K562 (cell line): ENCODE data around the gene IMMP2L. TPM values are rescaled to one million over a fixed set of nuclear protein-coding genes. Genes with fewer than 3 reads are reported as not detected.

Source experiments
- ATAC-seq: fragments of 200-7000 bp; cut with Tn5 transposase; 3 replicates; pipeline ENCODE4 v1.9.1; 2020; ENCODE audit warnings: moderate library complexity
- BruUV-seq: library from RNA; stranded (reverse); fragments of 400-500 nt; replicated peaks from 2 replicates; lab custom pipeline; 2021; lab: Mats Ljungman, UMichigan
- CTCF ChIA-PET: fragments of 300-600 bp; formaldehyde crosslinking; extraction: SDS; loops from one replicate; lab custom pipeline; 2021; ENCODE audit warnings: low intra/inter-chr PET ratio; lab: Yijun Ruan, JAX
- POLR2A ChIA-PET: fragments of 300-600, 350-650 bp; sonication (Branson Sonifier 250); formaldehyde crosslinking; extraction: SDS; loops from one replicate; lab custom pipeline; 2021; ENCODE audit warnings: antibody characterized with exemption, inconsistent platforms; lab: Yijun Ruan, JAX
- DNase-seq, 4 experiments: peaks; one replicate each; pipeline versions ENCODE4 v3.0.0 to v3.0.0-alpha.2; 2011 to 2018; ENCODE audit warnings: low spot score in 3 of 4, mixed read lengths in 3 of 4; ENCODE audit errors: extremely low read depth in 1 of 4
- FAIRE-seq: peaks from 2 replicates; lab custom pipeline; 2011; peaks lifted over from hg19 to GRCh38; lab: Jason Lieb, UNC
- H2AFZ ChIP-seq: 2 replicates; pipeline ENCODE4 v1.6.0; 2011; ENCODE audit warnings: low read depth, low read length, control low read depth, inconsistent platforms
- H3K27ac ChIP-seq: fragments of 200-600 bp; 3 replicates; pipeline ENCODE4 v1.8.0; 2011; ENCODE audit warnings: low read depth, mild to moderate bottlenecking, control low read depth, inconsistent platforms, low read length, moderate library complexity, mixed read lengths; ENCODE audit errors: extremely low read depth
- H3K27me3 ChIP-seq, 2 experiments: fragments of 300-600 bp in 1 of 2; 2 replicates in 1 of 2; 3 replicates in 1 of 2; pipeline versions ENCODE4 v1.6.0 to v1.8.0; 2011; ENCODE audit warnings: inconsistent platforms in 2 of 2, low read length in 2 of 2, mild to moderate bottlenecking in 1 of 2, mixed read lengths in 1 of 2, moderate library complexity in 1 of 2; ENCODE audit not compliant: control insufficient read depth in 2 of 2, insufficient read depth in 2 of 2
- H3K36me3 ChIP-seq: fragments of 300-600 bp; 3 replicates; pipeline ENCODE4 v1.8.0; 2011; ENCODE audit warnings: mild to moderate bottlenecking, low read length, inconsistent platforms; ENCODE audit not compliant: control insufficient read depth, insufficient read depth
- H3K4me1 ChIP-seq, 2 experiments: fragments of 200-600 bp in 1 of 2; replicated peaks in 1 of 2; 2 replicates in 1 of 2; 3 replicates in 1 of 2; pipeline versions ENCODE4 v1.5.1 to v1.8.0; 2011; ENCODE audit warnings: inconsistent platforms in 2 of 2, low read length in 2 of 2, mild to moderate bottlenecking in 1 of 2, mixed read lengths in 1 of 2, moderate library complexity in 1 of 2; ENCODE audit not compliant: control insufficient read depth in 2 of 2, insufficient read depth in 2 of 2
- H3K4me2 ChIP-seq: 2 replicates; pipeline ENCODE4 v1.6.1; 2011; ENCODE audit warnings: low read length, control low read depth, inconsistent platforms, mixed read lengths; ENCODE audit not compliant: insufficient read depth
- H3K4me3 ChIP-seq: fragments of 200-600 bp; sonication (generic), shearing (Covaris generic); 2 replicates; pipeline ENCODE4 v1.5.1; 2016; ENCODE audit warnings: control low read depth, inconsistent platforms
- H3K79me2 ChIP-seq: fragments of 200-600 bp; 3 replicates; pipeline ENCODE4 v1.8.0; 2011; ENCODE audit warnings: low read length, inconsistent platforms; ENCODE audit not compliant: control insufficient read depth, insufficient read depth
- H3K9ac ChIP-seq, 2 experiments: 2 replicates each; pipeline versions ENCODE4 v1.6.0 to v1.6.1; 2011; ENCODE audit warnings: low read depth in 2 of 2, low read length in 2 of 2, control low read depth in 1 of 2, inconsistent platforms in 1 of 2, mild to moderate bottlenecking in 1 of 2, mixed read lengths in 1 of 2; ENCODE audit not compliant: insufficient read depth in 1 of 2
- H3K9me1 ChIP-seq: one replicate; pipeline ENCODE4 v1.6.0; 2011; ENCODE audit warnings: inconsistent platforms, mild to moderate bottlenecking, low read length, moderate library complexity; ENCODE audit not compliant: control insufficient read depth, insufficient read depth
- H3K9me3 ChIP-seq: replicated peaks from 2 replicates; pipeline ENCODE4 v1.5.1; 2011; ENCODE audit warnings: low read depth, low read length, inconsistent platforms; ENCODE audit not compliant: control insufficient read depth, insufficient read depth
- H4K20me1 ChIP-seq: replicated peaks from 2 replicates; pipeline ENCODE4 v1.6.1; 2011; ENCODE audit warnings: low read length, inconsistent platforms, mixed read lengths; ENCODE audit not compliant: control insufficient read depth, insufficient read depth
- ETV1 ChIP-seq: fragments of 450-650 bp; conservative IDR thresholded peaks from 2 replicates; pipeline ENCODE4 v1.6.1; 2016; ENCODE audit warnings: missing genetic modification characterization, control low read depth, low read depth, missing compliant biosample characterization
- HNRNPK ChIP-seq: fragments of 200-400 bp; formaldehyde crosslinking; IDR thresholded peaks from one replicate; pipeline ENCODE4 v1.6.1; 2018; ENCODE audit warnings: mild to moderate bottlenecking, low read depth, low read length; ENCODE audit not compliant: poor library complexity, severe bottlenecking
- MCM3 ChIP-seq: fragments of 450-650 bp; IDR thresholded peaks from 2 replicates; pipeline ENCODE4 v1.6.1; 2016
- POLR2H ChIP-seq: IDR thresholded peaks from 2 replicates; pipeline ENCODE4 v1.6.1; 2016; ENCODE audit warnings: missing genetic modification characterization, low read depth, mild to moderate bottlenecking, control low read depth, missing compliant biosample characterization, moderate library complexity
- SOX6 ChIP-seq: fragments of 450-650 bp; IDR thresholded peaks from 2 replicates; pipeline ENCODE4 v1.6.1; 2014; ENCODE audit warnings: mild to moderate bottlenecking
- SREBF1 ChIP-seq: fragments of 150-350 bp; IDR thresholded peaks from 2 replicates; pipeline ENCODE4 v1.6.1; 2014; ENCODE audit warnings: antibody characterized with exemption, low read depth, low read length, borderline replicate concordance
- ZNF134 ChIP-seq: fragments of 250-450 bp; sonication (Bioruptor Pico); conservative IDR thresholded peaks from 2 replicates; pipeline ENCODE4 v1.4.0; 2020
- ZNF347 ChIP-seq: fragments of 450-650 bp; formaldehyde crosslinking; IDR thresholded peaks from 2 replicates; pipeline ENCODE4 v1.4.0; 2020; ENCODE audit warnings: low read depth, mild to moderate bottlenecking, moderate library complexity
- WGBS: fragments of 100-300 bp; shearing (Covaris generic); methylation state at CpG from one replicate; pipeline ENCODE4 v1.1.6; 2016; ENCODE audit warnings: low coverage, mixed read lengths; ENCODE audit not compliant: insufficient coverage; ENCODE audit errors: missing lambda C conversion rate; 5-methylcytosine and 5-hydroxymethylcytosine counted together
- in situ Hi-C: fragments of 300-500 bp; cut with MboI; formaldehyde crosslinking; loops from 4 replicates; pipeline ENCODE4 v1.15.0; 2018; ENCODE audit warnings: inconsistent platforms, mixed read lengths
- intact Hi-C: fragments of 100-400 bp; cut with micrococcal nuclease; formaldehyde crosslinking; loops from 2 replicates; pipeline ENCODE4 v1.14.2; 2022
- polyA plus RNA-seq, 8 experiments: library from polyadenylated mRNA; depleted of rRNA in 4 of 8; stranded (reverse) in 5 of 8; unstranded in 3 of 8; fragments of >200 nt; fragmentation: Nextera tagmentation in 2 of 8; fragmentation: Illumina TruSeq in 1 of 8; extraction: Ambion mirVana in 2 of 8; extraction: Trizol in 1 of 8; gene quantifications; 2 replicates each; pipeline versions ENCODE4 v1.2.1 to v1.2.3, GENCODE V29; 2011 to 2014; ENCODE audit warnings: inconsistent platforms in 1 of 8, missing spikeins in 1 of 8
- total RNA-seq, 7 experiments: library from RNA; depleted of rRNA in 6 of 7; stranded (reverse); fragments of >200 nt in 6 of 7; fragmentation: Illumina TruSeq in 2 of 7; extraction: Trizol in 2 of 7; gene quantifications; 2 replicates each; pipeline versions ENCODE4 v1.2.1 to v1.2.3, GENCODE V29; 2011 to 2021; ENCODE audit warnings: low replicate concordance in 1 of 7

The IMMP2L gene
- total and polyA plus RNA-seq, 9 of the 15 experiments (the other 6 are each of a cell fraction or from before 2014, with no cell fraction given) = 29.7 to 116 (median 53.0) TPM

DNA sequence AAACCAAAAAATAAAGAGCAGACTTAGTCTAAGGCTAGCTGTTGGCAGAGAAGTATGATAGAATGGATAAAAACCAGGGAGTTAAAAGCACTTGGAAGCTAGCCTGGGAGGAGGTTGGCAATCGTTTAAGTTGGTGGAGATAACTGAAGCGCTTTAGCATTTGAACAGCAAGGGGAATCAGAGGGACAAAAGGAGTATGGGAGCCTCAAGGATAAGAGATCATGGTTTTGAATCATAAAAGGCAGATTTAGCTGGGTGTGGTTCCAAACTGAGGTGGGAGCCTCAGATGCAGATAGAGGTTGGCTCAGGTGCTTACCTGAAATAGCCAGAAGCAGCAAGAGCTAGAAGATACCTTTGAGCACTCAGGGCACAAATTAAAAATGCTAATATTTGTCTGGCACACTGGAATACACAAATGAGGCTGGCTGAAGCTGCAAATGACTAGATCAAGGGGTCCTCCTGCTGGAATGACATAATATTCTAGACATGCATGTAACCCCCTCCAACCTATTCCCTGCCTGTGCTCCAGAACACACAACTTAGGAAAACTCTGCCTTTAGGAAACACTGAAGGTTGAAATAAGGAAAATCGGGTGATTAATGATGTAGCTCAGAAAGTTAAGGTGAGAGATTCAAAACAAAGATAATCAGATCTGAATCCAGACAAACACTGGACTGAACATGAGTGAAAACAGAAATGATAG, 843.6 kb downstream of the IMMP2L start:
- Histone ChIP-seq H3K9ac (no peak overlapping the region), H3K36me3 (no peaks in the 10 kb centered on the region), H3K4me3 (no peak overlapping the region), H3K79me2 (no peaks in the 10 kb centered on the region), H4K20me1 (no peaks in the 10 kb centered on the region), H3K27me3 (no peaks in the 10 kb centered on the region), H2AFZ (no peak overlapping the region), H3K9me3 (no peaks in the 10 kb centered on the region), H3K9me1 (no peaks in the 10 kb centered on the region), H3K4me2 (no peak overlapping the region), H3K4me1 (no peaks in the 10 kb centered on the region), H3K27ac (no peak overlapping the region)
- BruUV-seq = no TSS peak
- ATAC-seq (no peak), DNase-seq (no peak), FAIRE-seq (no peak)
- ChIA-PET CTCF (interaction anchor here (0.7 kb wide), 1 partner anchor 1250 kb away, joined by 3 read pairs; no protein-coding TSS in a partner anchor), POLR2A (no interaction called here)
- 2% methylated on average over 3 of the region's 3 CpGs for WGBS
- in situ Hi-C loops = no loop called here
- TF ChIP-seq MCM3 = no peak
- no peak for TF ChIP-seq ETV1
- TF ChIP-seq HNRNPK = no peak
- no peak for TF ChIP-seq POLR2H (tag)
- TF ChIP-seq SOX6 = no peak
- no peak for TF ChIP-seq SREBF1
- no peak for TF ChIP-seq ZNF347 (CRISPR knock-in tag)
- no peak for TF ChIP-seq ZNF134 (CRISPR knock-in tag)
- intact Hi-C loops = no loop called here
